Peyer's patch (tissue), 4 donors: ENCODE measurements around the gene INHBE.

Experiments
- CTCF ChIP-seq, 6 experiments: fragments of 450-650 bp in 4 of 6; fragments of 200-600 bp in 2 of 6; sonication (generic) in 1 of 6; IDR thresholded peaks; one replicate each; pipeline ENCODE4 v1.5.1; 2017 to 2019; ENCODE audit warnings: antibody characterized with exemption in 6 of 6, mild to moderate bottlenecking in 3 of 6, moderate library complexity in 1 of 6
- POLR2A ChIP-seq, 2 donors: fragments of 450-650 bp; IDR thresholded peaks; one replicate each; pipeline ENCODE4 v1.5.1; 2017; ENCODE audit warnings: antibody characterized with exemption in 2 of 2, mild to moderate bottlenecking in 2 of 2, moderate library complexity in 2 of 2

GRCh38 chr12:57439762-57440266 is 15.3 kb upstream of the INHBE start:
- TF ChIP-seq CTCF (IDR thresholded peaks at IDR 0.05): no peak
- TF ChIP-seq POLR2A (IDR thresholded peaks at IDR 0.05): no peak
